HG03432 (cell line): ENCODE data around the gene IL23R.

Experiments used
- ATAC-seq: cut with Tn5 transposase; IDR thresholded peaks from one replicate; pipeline ENCODE4 v1.9.1; 2021; ENCODE audit warnings: mild to moderate bottlenecking, moderate library complexity; ENCODE audit not compliant: unreplicated experiment

IL23R gene

GRCh38 chr1:67228791-67229190 is 62.5 kb downstream of the IL23R start:
- peak; percentile 59 for ATAC-seq

- no peak for ATAC-seq
These were observed 64.3 kb downstream of the IL23R start for GRCh38 chr1:67230539-67230938.

GRCh38 chr1:67236277-67236676 is 70.0 kb downstream of the IL23R start:
- no peak for ATAC-seq

- ATAC-seq, result no peak
These were observed 73.5 kb downstream of the IL23R start for GRCh38 chr1:67239738-67240137.

- ATAC-seq, result no peak
These were observed 75.0 kb downstream of the IL23R start for GRCh38 chr1:67241200-67241746.

- no peak for ATAC-seq
These were observed 75.8 kb downstream of the IL23R start for GRCh38 chr1:67242016-67242415.

- ATAC-seq, result no peak
These were observed 83.9 kb downstream of the IL23R start for GRCh38 chr1:67250051-67250653.

GRCh38 chr1:67256291-67257172 is 90.3 kb downstream of the IL23R start:
- no peak for ATAC-seq

- ATAC-seq, result no peak
These were observed 90.9 kb downstream of the IL23R start for GRCh38 chr1:67257173-67257535.

GRCh38 chr1:67261680-67262079 is 95.4 kb downstream of the IL23R start:
- no peak for ATAC-seq

- no peak for ATAC-seq
These were observed 96.5 kb downstream of the IL23R start for GRCh38 chr1:67262735-67263134.

- ATAC-seq, result no peak
These were observed 97.9 kb downstream of the IL23R start for GRCh38 chr1:67264152-67264551.

- ATAC-seq, result peak; percentile 88
These were observed 98.6 kb downstream of the IL23R start for GRCh38 chr1:67264899-67265298.

- ATAC-seq, result no peak
These were observed 102.8 kb downstream of the IL23R start for GRCh38 chr1:67269061-67269460.

GRCh38 chr1:67270541-67270940 is 104.3 kb downstream of the IL23R start:
- no peak for ATAC-seq

GRCh38 chr1:67273591-67273990 is 107.3 kb downstream of the IL23R start:
- ATAC-seq, result no peak

GRCh38 chr1:67274623-67275325 is 108.5 kb downstream of the IL23R start:
- peak; percentile 77 for ATAC-seq

GRCh38 chr1:67280696-67281095 is 114.4 kb downstream of the IL23R start:
- no peak for ATAC-seq

GRCh38 chr1:67281244-67281643 is 115.0 kb downstream of the IL23R start:
- ATAC-seq, result no peak

- peak; percentile 95 for ATAC-seq
These were observed 119.7 kb downstream of the IL23R start for GRCh38 chr1:67285780-67286488.

- ATAC-seq, result no peak
These were observed 124.0 kb downstream of the IL23R start for GRCh38 chr1:67290236-67290635.
